HFFc6 (cell line): ENCODE measurements around the gene POLR2E. TPM values are rescaled to one million over a fixed set of nuclear protein-coding genes. Genes with fewer than 3 reads are reported as not detected.

Experiments
- DNase-seq: peaks from one replicate; pipeline ENCODE4 v3.0.0-alpha.2; 2018
- H3K27ac Mint-ChIP-seq: 2 replicates; pipeline ENCODE4 v1.8.0; 2020; ENCODE audit warnings: mild to moderate bottlenecking, mixed read lengths
- H3K27me3 Mint-ChIP-seq: 2 replicates; pipeline ENCODE4 v1.8.0; 2021; ENCODE audit warnings: mild to moderate bottlenecking, moderate library complexity, mixed read lengths; ENCODE audit not compliant: insufficient read depth
- H3K36me3 Mint-ChIP-seq: 2 replicates; pipeline ENCODE4 v1.8.0; 2021; ENCODE audit warnings: low read depth, mixed read lengths
- H3K4me1 Mint-ChIP-seq: 2 replicates; pipeline ENCODE4 v1.8.0; 2020; ENCODE audit warnings: low read depth, mixed read lengths
- H3K4me3 Mint-ChIP-seq: 2 replicates; pipeline ENCODE4 v1.8.0; 2020; ENCODE audit warnings: mild to moderate bottlenecking, moderate library complexity, mixed read lengths
- H3K9me3 Mint-ChIP-seq: 2 replicates; pipeline ENCODE4 v1.8.0; 2020; ENCODE audit warnings: mild to moderate bottlenecking, mixed read lengths
- total RNA-seq, 6 experiments: library from RNA; stranded (reverse); fragmentation: NEBNext Ultra II Directional; extraction: Animal tissue kit (Norgen Biotek cat#: 25700); gene quantifications; 2 replicates in 1 of 6; 3 replicates in 5 of 6; pipeline ENCODE4 v1.2.3, GENCODE V29; 2021
- TF ChIP-seq, protein P1 (sequence below): fragments of 200-600 bp; sonication (generic); IDR thresholded peaks from 2 replicates; pipeline ENCODE4 v1.5.0; 2021; ENCODE audit warnings: antibody characterized with exemption, mild to moderate bottlenecking

Gene POLR2E
- total RNA-seq, 6 experiments from 2014 or later, result 224 to 289 (median 250) TPM

GRCh38 chr19:1121395-1121794 is 26.2 kb upstream of the POLR2E start:
- DNase-seq, result no peak
- Mint-ChIP-seq H3K4me1 (no peaks in the 10 kb centered on the region), H3K4me3 (no peak overlapping the region), H3K27me3 (peaks cover 3% of the 10 kb centered on the region), H3K36me3 (peaks cover 15% of the 10 kb centered on the region), H3K27ac (no peak overlapping the region), H3K9me3 (no peaks in the 10 kb centered on the region)
- TF ChIP-seq, protein P1, sequence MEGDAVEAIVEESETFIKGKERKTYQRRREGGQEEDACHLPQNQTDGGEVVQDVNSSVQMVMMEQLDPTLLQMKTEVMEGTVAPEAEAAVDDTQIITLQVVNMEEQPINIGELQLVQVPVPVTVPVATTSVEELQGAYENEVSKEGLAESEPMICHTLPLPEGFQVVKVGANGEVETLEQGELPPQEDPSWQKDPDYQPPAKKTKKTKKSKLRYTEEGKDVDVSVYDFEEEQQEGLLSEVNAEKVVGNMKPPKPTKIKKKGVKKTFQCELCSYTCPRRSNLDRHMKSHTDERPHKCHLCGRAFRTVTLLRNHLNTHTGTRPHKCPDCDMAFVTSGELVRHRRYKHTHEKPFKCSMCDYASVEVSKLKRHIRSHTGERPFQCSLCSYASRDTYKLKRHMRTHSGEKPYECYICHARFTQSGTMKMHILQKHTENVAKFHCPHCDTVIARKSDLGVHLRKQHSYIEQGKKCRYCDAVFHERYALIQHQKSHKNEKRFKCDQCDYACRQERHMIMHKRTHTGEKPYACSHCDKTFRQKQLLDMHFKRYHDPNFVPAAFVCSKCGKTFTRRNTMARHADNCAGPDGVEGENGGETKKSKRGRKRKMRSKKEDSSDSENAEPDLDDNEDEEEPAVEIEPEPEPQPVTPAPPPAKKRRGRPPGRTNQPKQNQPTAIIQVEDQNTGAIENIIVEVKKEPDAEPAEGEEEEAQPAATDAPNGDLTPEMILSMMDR, result no peak

DNA sequence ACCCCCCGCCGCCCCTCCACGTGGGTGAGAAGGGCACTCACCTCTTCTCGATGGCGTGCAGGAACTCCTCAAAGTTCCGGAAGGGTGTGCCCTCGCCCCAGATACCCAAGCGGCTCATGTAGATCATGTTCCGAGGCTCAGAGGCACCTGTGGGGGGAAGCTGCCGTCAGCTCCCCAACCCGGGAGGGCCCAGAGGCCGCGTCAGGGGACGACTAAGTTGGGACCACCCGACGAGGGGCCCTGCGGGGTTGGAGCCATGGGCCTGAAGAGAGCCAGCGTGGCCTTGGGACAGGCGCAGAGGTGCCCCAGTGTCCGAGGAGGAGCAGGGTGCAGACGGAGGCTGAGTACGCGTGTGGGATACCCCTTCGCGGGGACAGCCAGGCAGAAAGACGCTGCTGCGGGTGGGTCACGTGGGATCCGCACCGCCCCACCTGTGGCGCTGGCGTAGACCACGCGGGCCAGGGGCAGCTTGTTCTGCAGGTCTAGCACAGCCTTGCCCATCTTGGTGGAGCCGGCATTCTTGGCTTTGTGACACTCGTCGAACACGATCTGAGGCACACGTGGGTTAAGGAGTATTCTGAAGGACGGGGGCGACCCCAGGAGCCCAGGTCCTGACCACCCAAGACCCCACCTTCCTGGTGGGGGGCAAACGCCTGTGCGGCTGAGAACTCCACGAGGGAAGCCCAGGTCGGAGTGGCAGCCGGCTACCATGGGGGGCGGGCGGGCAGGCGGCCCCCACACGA is 24.5 kb upstream of the POLR2E start:
- H3K27me3 Mint-ChIP-seq, result peaks cover 3% of the 10 kb centered on the region
- H3K9me3 Mint-ChIP-seq, result no peaks in the 10 kb centered on the region
- no peaks in the 10 kb centered on the region for H3K4me1 Mint-ChIP-seq
- TF ChIP-seq, protein P1, result no peak
- no peak overlapping the region for H3K4me3 Mint-ChIP-seq
- H3K36me3 Mint-ChIP-seq, result peaks cover 15% of the 10 kb centered on the region
- no peak for DNase-seq
- H3K27ac Mint-ChIP-seq, result no peak overlapping the region

- Mint-ChIP-seq H3K27me3 (peaks cover 3% of the 10 kb centered on the region), H3K4me3 (no peak overlapping the region), H3K4me1 (no peaks in the 10 kb centered on the region), H3K9me3 (no peaks in the 10 kb centered on the region), H3K27ac (no peak overlapping the region), H3K36me3 (peaks cover 15% of the 10 kb centered on the region)
- TF ChIP-seq, protein P1, result no peak
- DNase-seq, result no peak
Observed at GRCh38 chr19:1118999-1119398, 23.8 kb upstream of the POLR2E start.

GRCh38 chr19:1117654-1118053 is 22.5 kb upstream of the POLR2E start:
- DNase-seq, result no peak
- H3K27me3 Mint-ChIP-seq, result peaks cover 4% of the 10 kb centered on the region
- H3K27ac Mint-ChIP-seq, result no peak overlapping the region
- no peaks in the 10 kb centered on the region for H3K4me1 Mint-ChIP-seq
- peaks cover 8% of the 10 kb centered on the region for H3K36me3 Mint-ChIP-seq
- H3K4me3 Mint-ChIP-seq, result no peak overlapping the region
- TF ChIP-seq, protein P1, result no peak
- no peaks in the 10 kb centered on the region for H3K9me3 Mint-ChIP-seq

- H3K27me3 Mint-ChIP-seq, result peaks cover 5% of the 10 kb centered on the region
- peaks cover 8% of the 10 kb centered on the region for H3K36me3 Mint-ChIP-seq
- H3K4me1 Mint-ChIP-seq, result no peaks in the 10 kb centered on the region
- TF ChIP-seq, protein P1, result no peak
- no peaks in the 10 kb centered on the region for H3K9me3 Mint-ChIP-seq
- no peak overlapping the region for H3K27ac Mint-ChIP-seq
- DNase-seq, result no peak
- no peak overlapping the region for H3K4me3 Mint-ChIP-seq
Observed at GRCh38 chr19:1116726-1117581, 21.8 kb upstream of the POLR2E start.
